Measurements from ENCODE around the gene UTP11.

- TF ChIP-seq EZH2phosphoT487 (IDR thresholded peaks at IDR 0.05; ENCODE audit: insufficient read depth, low read depth) (no peak), EZH2 (IDR thresholded peaks at IDR 0.05; ENCODE audit: insufficient read depth, poor library complexity, severe bottlenecking) (no peak)
Observed at GRCh38 chr1:38030596-38031512, 18.3 kb downstream of the UTP11 start.

Data from GM23248 (cell line).